Measurements from ENCODE around the gene KIF22. TPM values are rescaled to one million over a fixed set of nuclear protein-coding genes. Genes with fewer than 3 reads are reported as not detected.

Gene KIF22
- total and polyA plus RNA-seq, 9 of the 15 experiments (the other 6 are each of a cell fraction or from before 2014, with no cell fraction given): 8.7 to 232 (median 131) TPM

GRCh38 chr16:29809850-29810698 lies 19.5 kb downstream of the KIF22 start (continued):
- TF ChIP-seq DLX4 (CRISPR knock-in tag; IDR thresholded peaks at IDR 0.05): no peak
- TF ChIP-seq TFAP4 (CRISPR knock-in tag; IDR thresholded peaks at IDR 0.05; ENCODE audit: borderline replicate concordance): peak; percentile 63; the same call in 1 of the 2 replicates
- TF ChIP-seq RBM14 (IDR thresholded peaks at IDR 0.05; ENCODE audit: borderline replicate concordance, insufficient read depth, low read depth, low read length): no peak
- TF ChIP-seq IRF2 (CRISPR knock-in tag; IDR thresholded peaks at IDR 0.05): no peak
- no peak for TF ChIP-seq ESRRB (CRISPR knock-in tag; IDR thresholded peaks at IDR 0.05; ENCODE audit: borderline replicate concordance)
- TF ChIP-seq E4F1 (CRISPR knock-in tag; IDR thresholded peaks at IDR 0.05; ENCODE audit: borderline replicate concordance): no peak
- no peak for TF ChIP-seq THAP12 (CRISPR knock-in tag; IDR thresholded peaks at IDR 0.05)
- no peak for TF ChIP-seq ZNF551 (CRISPR knock-in tag; IDR thresholded peaks at IDR 0.05)
- TF ChIP-seq VEZF1 (CRISPR knock-in tag; IDR thresholded peaks at IDR 0.05): peak; percentile 54
- no peak for TF ChIP-seq SMARCA5 (IDR thresholded peaks at IDR 0.05)
- TF ChIP-seq EP300 (IDR thresholded peaks at IDR 0.05; ENCODE audit: low read length): no peak
- TF ChIP-seq KHSRP (IDR thresholded peaks at IDR 0.05): no peak
- no peak for TF ChIP-seq JUN (IDR thresholded peaks at IDR 0.05; ENCODE audit: borderline replicate concordance, low read depth, low read length)
- TF ChIP-seq JUN (CRISPR knock-in tag; IDR thresholded peaks at IDR 0.05; ENCODE audit: borderline replicate concordance): no peak
- TF ChIP-seq RBFOX2 (IDR thresholded peaks at IDR 0.05; ENCODE audit: low read depth, low read length): peak; percentile 40
- no peak for TF ChIP-seq CBX5 (IDR thresholded peaks at IDR 0.05; ENCODE audit: borderline replicate concordance, low read depth)
- no peak for TF ChIP-seq TCF7L2 (IDR thresholded peaks at IDR 0.05; ENCODE audit: low read depth, low read length)
- no peak for TF ChIP-seq CGGBP1 (CRISPR knock-in tag; IDR thresholded peaks at IDR 0.05)
- TF ChIP-seq SMAD3 (CRISPR knock-in tag; conservative IDR thresholded peaks at IDR 0.05): no peak
- no peak for TF ChIP-seq OTX1 (CRISPR knock-in tag; IDR thresholded peaks at IDR 0.05)
- TF ChIP-seq CSDE1 (IDR thresholded peaks at IDR 0.05): no peak

Measured in K562 (cell line).